ENCODE results near the gene RACGAP1. TPM values are rescaled to one million over a fixed set of nuclear protein-coding genes. Genes with fewer than 3 reads are reported as not detected.

Gene RACGAP1
- total RNA-seq (2021; fragmentation: NEBNext Ultra II Directional; extraction: Animal tissue kit (Norgen Biotek cat#: 25700)) (63.5 and 66.3 TPM in 2 replicates), polyA plus RNA-seq (2011; rRNA removed) (17.4 and 18.0 TPM in 2 replicates), polyA minus RNA-seq (2011; rRNA and poly(A)+ RNA removed) (55.5 and 61.2 TPM in 2 replicates)
- 32.0 TPM for polyA plus RNA-seq (2011; cell fraction: cytosol; rRNA removed)
- 19.7 TPM for polyA plus RNA-seq (2011; cell fraction: nucleus; rRNA removed)
- polyA plus RNA-seq (2012, experiment 1 of 2) = 35.6 to 54.1 TPM (median 40.0 TPM) in 4 replicates
- 5.7 TPM for polyA plus RNA-seq (2012, experiment 2 of 2)
- 23.4 TPM for polyA plus RNA-seq (2013, experiment 1 of 2)
- polyA plus RNA-seq (2013, experiment 2 of 2) = 24.2 TPM
- 37.5 TPM for polyA minus RNA-seq (2011; cell fraction: cytosol; rRNA and poly(A)+ RNA removed)
- 26.3 TPM for polyA minus RNA-seq (2011; cell fraction: nucleus; rRNA and poly(A)+ RNA removed)
- long read RNA-seq, experiment 1, partial matches to known transcripts = 15 of 31 reads
- long read RNA-seq, experiment 1, other reads (novel, unspliced or antisense) = 14 of 31 reads
- long read RNA-seq, experiment 2, transcript RACGAP1-201 (17 exons, 3,073 nt) = major isoform, 8 of 73 reads
- long read RNA-seq, experiment 2, transcript RACGAP1-203 (17 exons, 3,080 nt) = major isoform, 8 of 73 reads
- long read RNA-seq, experiment 2, partial matches to known transcripts = 12 of 73 reads
- long read RNA-seq, experiment 2, other reads (novel, unspliced or antisense) = 44 of 73 reads

GRCh38 chr12:50025187-50026059 lies at the start of gene RACGAP1:
Gene RACGAP1, minus strand, starts transcription at chr12:50025494. Its CDS starts 8,779 bp downstream, at chr12:50016715.
- Histone ChIP-seq H3K79me1 (ENCODE audit: low read depth, low read length) (peaks cover 2% of the 10 kb centered on the region; the same call in 1 of the 2 replicates), H3K4me3 (ENCODE audit: extremely low read depth in 1 of 4, insufficient read depth in 2 of 4, low read depth in 3 of 4, low read length in 4 of 4) (peak within 1 kb of the TSS; percentile 81 to 86 (median 82)), H3K18ac (ENCODE audit: extremely low read depth, low read length) (no peak within 1 kb of the TSS; the same call in 1 of the 2 replicates), H3K4me1 (replicated peaks in 1 of 4; ENCODE audit: control insufficient read depth in 3 of 4, insufficient read depth in 4 of 4, low read length in 3 of 4) (no peaks in the 10 kb centered on the region), H2BK5ac (ENCODE audit: low read depth, low read length) (0 out of 2 replicates have a peak within 1 kb of the TSS, but pooled peaks have one; percentile 22), H2BK20ac (ENCODE audit: low read length) (no peak within 1 kb of the TSS), H3K36me3 (ENCODE audit: control insufficient read depth in 2 of 4, insufficient read depth in 4 of 4, low read length in 3 of 4) (no peaks in the 10 kb centered on the region), H2AFZ (ENCODE audit: low read length) (peak within 1 kb of the TSS; percentile 94), H3K56ac (replicated peaks; ENCODE audit: insufficient read length, low read depth, low read length) (no peak within 1 kb of the TSS), H3K23me2 (ENCODE audit: low read depth, low read length) (no peaks in the 10 kb centered on the region; the same call in none of the 2 replicates), H3K23ac (ENCODE audit: insufficient read length) (no peak within 1 kb of the TSS), H3K27me3 (replicated peaks in 1 of 4; ENCODE audit: control insufficient read depth in 3 of 4, extremely low read depth in 1 of 4, insufficient read depth in 3 of 4, low read length in 3 of 4) (no peaks in the 10 kb centered on the region), H3K14ac (ENCODE audit: insufficient read length) (no peak within 1 kb of the TSS), H2BK120ac (replicated peaks; ENCODE audit: low read depth, low read length) (no peak within 1 kb of the TSS), H4K5ac (ENCODE audit: insufficient read length, low read depth, low read length) (peak within 1 kb of the TSS; percentile 5), H4K20me1 (replicated peaks in 1 of 2; ENCODE audit: control insufficient read depth in 1 of 2, insufficient read depth in 2 of 2, low read length in 2 of 2) (peaks cover 0 to 1% of the 10 kb centered on the region in 2 experiments), H3K79me2 (ENCODE audit: control insufficient read depth in 1 of 2, insufficient read depth in 2 of 2, low read length in 2 of 2) (peaks cover 0 to 42% of the 10 kb centered on the region in 2 experiments; a peak in 3 of 4 replicates), H4K8ac (ENCODE audit: extremely low read depth, insufficient read depth, low read length) (no peak within 1 kb of the TSS), H3K9ac (replicated peaks in 1 of 4; ENCODE audit: extremely low read depth in 1 of 4, low read depth in 3 of 4, low read length in 3 of 4) (peak within 1 kb of the TSS in 3 of 4 experiments; percentile 34 to 70 (median 65); a peak in 5 of 7 replicates), H2BK12ac (ENCODE audit: low read depth, low read length) (no peak within 1 kb of the TSS), H2BK15ac (ENCODE audit: low read length) (no peak within 1 kb of the TSS), H3K4me2 (ENCODE audit: insufficient read depth in 1 of 2, low read depth in 2 of 2, low read length in 2 of 2) (peak within 1 kb of the TSS; percentile 88 to 89), H4K91ac (replicated peaks; ENCODE audit: insufficient read length, low read length) (no peak within 1 kb of the TSS), H3K9me3 (ENCODE audit: insufficient read depth in 2 of 2, low read depth in 1 of 2, low read length in 1 of 2) (no peaks in the 10 kb centered on the region), H2AK5ac (ENCODE audit: low read depth, low read length) (no peak within 1 kb of the TSS), H3K4ac (replicated peaks; ENCODE audit: insufficient read length, low read depth, low read length) (no peak within 1 kb of the TSS), H3K27ac (ENCODE audit: low read depth, low read length) (no peak within 1 kb of the TSS)
- FAIRE-seq (peak; percentile 92), DNase-seq (ENCODE audit: low read depth in 1 of 2, low spot score in 2 of 2) (peak; percentile 90 to 94)
- ChIA-PET CTCF (ENCODE audit: partially characterized antibody) (interaction anchor here (0.6 to 3.7 kb wide), 8 partner anchors 9 to 729 kb away, joined by 3 to 18 read pairs (median 4); no protein-coding TSS in a partner anchor), POLR2A (ENCODE audit: partially characterized antibody) (interaction anchor here (0.7 to 1.4 kb wide), 5 partner anchors 25 to 284 kb away, joined by 3 to 4 read pairs (median 3); partner anchors contain the start of gene TMBIM6)
- WGBS, 2 experiments (ENCODE audit: extremely low coverage in 1 of 2, insufficient coverage in 1 of 2, insufficient read length in 1 of 2, insufficient replicate concordance in 2 of 2, low coverage in 1 of 2, low lambda C conversion rate in 2 of 2, missing lambda C conversion rate in 1 of 2) = 8% methylated on average over 45 of the region's 47 CpGs; no CpG with 5 or more reads in 1 of the 2 experiments
- TF ChIP-seq TBP (IDR thresholded peaks at IDR 0.05; ENCODE audit: low read depth, low read length) (peak; percentile 55; the same call in 1 of the 2 replicates), E2F6 (IDR thresholded peaks at IDR 0.05) (peak; percentile 78), FOSL1 (IDR thresholded peaks at IDR 0.05; ENCODE audit: insufficient read depth, low read depth, low read length) (no peak), MAFK (IDR thresholded peaks at IDR 0.05; ENCODE audit: low read depth, low read length) (no peak), SIRT6 (IDR thresholded peaks at IDR 0.05; ENCODE audit: low read length) (no peak), YY1 (IDR thresholded peaks at IDR 0.05; ENCODE audit: low read depth, low read length) (peak; percentile 100)
